Loucy (cell line): ENCODE data around the gene CCDC12.
A peak's percentile ranks its signal among the peaks of the same experiment; 100 is the strongest.

Source experiments
- H2AFZ ChIP-seq: fragments of 200-600 bp; sonication (generic); 2 replicates; pipeline ENCODE4 v1.6.0; 2016; ENCODE audit warnings: antibody characterized with exemption, mild to moderate bottlenecking, low read length, moderate library complexity
- H3F3A ChIP-seq: fragments of 200-600 bp; 2 replicates; pipeline ENCODE4 v1.6.0; 2016; ENCODE audit warnings: antibody characterized with exemption, low read depth, mild to moderate bottlenecking
- H3K27me3 ChIP-seq: fragments of 200-600 bp; sonication (generic); 2 replicates; pipeline ENCODE4 v1.6.1; 2014; ENCODE audit warnings: low read length, mild to moderate bottlenecking; ENCODE audit not compliant: insufficient read depth, poor library complexity, severe bottlenecking
- H3K36me3 ChIP-seq: fragments of 200-600 bp; sonication (generic); 2 replicates; pipeline ENCODE4 v1.6.1; 2016; ENCODE audit warnings: low read length; ENCODE audit not compliant: insufficient read depth
- H3K4me1 ChIP-seq: fragments of 200-600 bp; sonication (generic); 2 replicates; pipeline ENCODE4 v1.5.1; 2014; ENCODE audit warnings: low read length, mild to moderate bottlenecking; ENCODE audit not compliant: insufficient read depth, poor library complexity, severe bottlenecking
- H3K4me2 ChIP-seq: fragments of 200-600 bp; sonication (generic); 2 replicates; pipeline ENCODE4 v1.6.0; 2014; ENCODE audit warnings: antibody characterized with exemption, low read length, low read depth, mild to moderate bottlenecking; ENCODE audit not compliant: poor library complexity, severe bottlenecking
- H3K4me3 ChIP-seq: fragments of 200-600 bp; sonication (generic); 2 replicates; pipeline ENCODE4 v1.5.1; 2014; ENCODE audit warnings: low read length, mild to moderate bottlenecking, mixed read lengths; ENCODE audit not compliant: poor library complexity, severe bottlenecking
- H3K79me2 ChIP-seq: fragments of 200-600 bp; sonication (generic); 2 replicates; pipeline ENCODE4 v1.6.1; 2014; ENCODE audit warnings: low read length; ENCODE audit not compliant: insufficient read depth
- H3K9ac ChIP-seq: fragments of 200-600 bp; sonication (generic); 2 replicates; pipeline ENCODE4 v1.6.0; 2014; ENCODE audit warnings: mild to moderate bottlenecking, low read depth, low read length, moderate library complexity; ENCODE audit not compliant: poor library complexity, severe bottlenecking
- H3K9me2 ChIP-seq: fragments of 200-600 bp; sonication (generic); replicated peaks from 2 replicates; pipeline ENCODE4 v1.6.1; 2016; ENCODE audit warnings: low read depth, low read length, mixed read lengths
- H3K9me3 ChIP-seq: fragments of 200-600 bp; sonication (generic); 2 replicates; pipeline ENCODE4 v1.6.1; 2014; ENCODE audit warnings: mild to moderate bottlenecking, antibody characterized with exemption, low read length, low read depth; ENCODE audit not compliant: insufficient read depth
- H4K20me1 ChIP-seq: fragments of 200-600 bp; sonication (generic); 2 replicates; pipeline ENCODE4 v1.6.0; 2014; ENCODE audit warnings: antibody characterized with exemption, low read length, mild to moderate bottlenecking; ENCODE audit not compliant: insufficient read depth, poor library complexity, severe bottlenecking
- EZH2phosphoT487 ChIP-seq: fragments of 200-600 bp; IDR thresholded peaks from 2 replicates; pipeline ENCODE4 v1.6.1; 2018; ENCODE audit warnings: antibody characterized with exemption, mild to moderate bottlenecking, moderate library complexity, borderline replicate concordance
- TF ChIP-seq, protein P1 (sequence below): fragments of 200-600 bp; sonication (generic); conservative IDR thresholded peaks from 2 replicates; pipeline ENCODE4 v1.5.1; 2014; ENCODE audit warnings: mild to moderate bottlenecking, antibody characterized with exemption, low read length

Gene CCDC12

DNA sequence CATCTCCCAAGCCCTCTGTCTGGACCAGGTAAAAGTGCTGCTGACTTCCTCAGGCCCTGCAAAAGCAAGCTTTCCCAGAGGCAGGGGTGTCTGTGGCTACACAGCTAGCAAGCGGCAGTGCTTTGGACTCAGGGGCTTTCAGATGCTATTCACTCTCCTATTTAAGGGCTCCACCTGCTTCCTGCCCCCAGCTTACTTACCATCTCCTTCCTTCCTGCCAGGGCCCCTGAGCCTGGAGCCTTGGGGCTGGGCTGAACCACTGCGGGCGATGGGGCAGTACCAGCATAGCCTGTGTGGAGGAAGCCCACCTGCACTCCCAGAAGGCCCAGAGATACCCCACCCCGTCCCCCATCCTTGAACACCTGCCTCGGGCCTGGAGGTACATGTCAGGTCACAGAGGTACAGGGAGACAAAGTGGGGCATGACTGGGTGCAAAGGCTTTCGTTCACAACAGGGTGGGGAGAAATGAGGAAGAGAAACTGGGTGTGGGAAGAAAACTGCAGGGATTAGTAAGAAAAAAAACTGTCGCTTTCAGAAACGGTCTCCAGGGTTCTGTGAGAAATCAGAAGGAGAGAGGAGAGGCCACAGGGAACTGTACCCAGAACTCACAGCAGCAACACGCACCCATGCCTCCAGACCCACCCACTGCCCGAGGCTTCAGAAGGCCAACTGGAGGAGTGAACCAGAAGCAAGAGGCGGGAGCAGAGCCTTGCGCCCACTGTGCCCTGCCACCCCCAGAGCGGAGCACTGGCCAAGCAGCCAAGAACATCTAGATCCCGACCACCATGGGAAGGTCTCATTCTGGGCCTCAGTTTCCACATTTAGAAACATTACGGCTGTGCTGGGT is 49.5 kb downstream of the CCDC12 start:
- peaks cover 51% of the 10 kb centered on the region for H3K36me3 ChIP-seq
- no peaks in the 10 kb centered on the region for H3K27me3 ChIP-seq
- peaks cover 22% of the 10 kb centered on the region for H3F3A ChIP-seq
- H3K4me1 ChIP-seq, result peaks cover 76% of the 10 kb centered on the region
- TF ChIP-seq EZH2phosphoT487, result no peak
- TF ChIP-seq, protein P1, sequence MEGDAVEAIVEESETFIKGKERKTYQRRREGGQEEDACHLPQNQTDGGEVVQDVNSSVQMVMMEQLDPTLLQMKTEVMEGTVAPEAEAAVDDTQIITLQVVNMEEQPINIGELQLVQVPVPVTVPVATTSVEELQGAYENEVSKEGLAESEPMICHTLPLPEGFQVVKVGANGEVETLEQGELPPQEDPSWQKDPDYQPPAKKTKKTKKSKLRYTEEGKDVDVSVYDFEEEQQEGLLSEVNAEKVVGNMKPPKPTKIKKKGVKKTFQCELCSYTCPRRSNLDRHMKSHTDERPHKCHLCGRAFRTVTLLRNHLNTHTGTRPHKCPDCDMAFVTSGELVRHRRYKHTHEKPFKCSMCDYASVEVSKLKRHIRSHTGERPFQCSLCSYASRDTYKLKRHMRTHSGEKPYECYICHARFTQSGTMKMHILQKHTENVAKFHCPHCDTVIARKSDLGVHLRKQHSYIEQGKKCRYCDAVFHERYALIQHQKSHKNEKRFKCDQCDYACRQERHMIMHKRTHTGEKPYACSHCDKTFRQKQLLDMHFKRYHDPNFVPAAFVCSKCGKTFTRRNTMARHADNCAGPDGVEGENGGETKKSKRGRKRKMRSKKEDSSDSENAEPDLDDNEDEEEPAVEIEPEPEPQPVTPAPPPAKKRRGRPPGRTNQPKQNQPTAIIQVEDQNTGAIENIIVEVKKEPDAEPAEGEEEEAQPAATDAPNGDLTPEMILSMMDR, result no peak
- no peaks in the 10 kb centered on the region for H3K9me2 ChIP-seq
- H3K9me3 ChIP-seq, result no peaks in the 10 kb centered on the region; the same call in 1 of the 2 replicates
- H2AFZ ChIP-seq, result no peak overlapping the region
- peaks cover 5% of the 10 kb centered on the region for H4K20me1 ChIP-seq
- peak overlapping the region; percentile 74 for H3K9ac ChIP-seq
- H3K4me3 ChIP-seq, result peak overlapping the region; percentile 59
- peaks cover 70% of the 10 kb centered on the region for H3K79me2 ChIP-seq
- peak overlapping the region; percentile 71 for H3K4me2 ChIP-seq

DNA sequence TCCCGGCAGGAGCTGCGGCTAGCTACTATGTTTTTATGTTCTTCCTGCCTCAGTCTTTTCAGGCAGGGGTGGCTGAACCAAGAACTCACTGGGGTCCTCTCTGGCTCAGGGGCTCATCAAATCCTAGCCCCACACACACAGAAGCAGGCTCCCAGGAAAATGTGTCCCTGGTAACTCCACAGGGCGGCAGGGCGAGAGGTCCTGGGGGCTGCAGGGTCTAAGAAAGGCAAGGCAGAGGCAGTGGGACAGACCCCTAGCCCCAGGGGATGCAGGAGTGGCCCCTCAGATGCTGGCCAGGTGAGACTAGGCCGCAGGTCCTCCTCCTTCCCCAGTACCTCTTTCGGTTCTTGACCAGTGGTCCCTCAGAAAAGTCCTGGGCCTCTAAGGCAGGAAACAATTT is 50.1 kb downstream of the CCDC12 start:
- Histone ChIP-seq H3K27me3 (no peaks in the 10 kb centered on the region), H2AFZ (no peak overlapping the region), H3K9me3 (no peaks in the 10 kb centered on the region; the same call in 1 of the 2 replicates), H3K36me3 (peaks cover 57% of the 10 kb centered on the region), H3K9me2 (no peaks in the 10 kb centered on the region), H3K4me2 (peak overlapping the region; percentile 71), H3K4me1 (peaks cover 70% of the 10 kb centered on the region), H3F3A (peaks cover 22% of the 10 kb centered on the region), H4K20me1 (peaks cover 5% of the 10 kb centered on the region), H3K79me2 (peaks cover 63% of the 10 kb centered on the region), H3K4me3 (peak overlapping the region; percentile 59), H3K9ac (peak overlapping the region; percentile 74)
- TF ChIP-seq, protein P1, result no peak

DNA sequence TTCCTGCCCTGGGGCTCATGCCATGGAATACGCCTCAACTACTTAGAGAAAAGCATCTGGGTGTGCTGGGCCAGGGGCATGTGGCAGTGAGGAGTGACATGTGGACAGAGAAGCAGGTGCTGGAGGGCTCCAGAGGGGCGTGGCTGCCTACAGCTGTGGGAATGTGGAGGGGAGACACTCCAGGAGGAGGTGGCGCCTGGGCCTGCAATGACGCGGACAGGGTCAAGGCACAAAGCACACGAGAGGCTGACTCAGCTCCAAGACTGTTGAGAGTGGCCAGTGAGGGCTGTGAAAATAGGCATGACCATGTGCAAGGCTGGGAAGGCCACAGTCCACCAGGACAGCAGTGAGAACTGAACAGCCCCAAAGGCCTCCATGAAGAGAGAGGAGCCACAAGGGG is 50.5 kb downstream of the CCDC12 start:
- Histone ChIP-seq H2AFZ (no peak overlapping the region), H3K27me3 (no peaks in the 10 kb centered on the region), H3K9me3 (no peaks in the 10 kb centered on the region; the same call in 1 of the 2 replicates), H3K9ac (peak overlapping the region; percentile 74), H3K9me2 (no peaks in the 10 kb centered on the region), H3K4me3 (peak overlapping the region; percentile 59), H3K4me1 (peaks cover 66% of the 10 kb centered on the region), H4K20me1 (peaks cover 5% of the 10 kb centered on the region), H3K4me2 (peak overlapping the region; percentile 71), H3F3A (peaks cover 22% of the 10 kb centered on the region), H3K36me3 (peaks cover 61% of the 10 kb centered on the region), H3K79me2 (peaks cover 59% of the 10 kb centered on the region)
- TF ChIP-seq, protein P1, result no peak
- TF ChIP-seq EZH2phosphoT487, result no peak
